Hindlimb muscle (tissue), 1 donor: ENCODE measurements around the gene RNF152. TPM values are rescaled to one million over a fixed set of nuclear protein-coding genes. Genes with fewer than 3 reads are reported as not detected.

ENCODE experiments used
- DNase-seq: peaks from one replicate; pipeline ENCODE4 v3.0.0-alpha.2; 2013
- polyA plus RNA-seq: library from polyadenylated mRNA; unstranded; fragments of 120-200 nt; gene quantifications from one replicate; pipeline ENCODE4 v1.2.1, GENCODE V29; 2013; ENCODE audit not compliant: insufficient read length

The RNF152 gene
- 5.5 TPM for polyA plus RNA-seq

GRCh38 chr18:61892683-61893308, at the start of gene RNF152:
Gene RNF152, minus strand, starts transcription at chr18:61893007. Its CDS starts 76,544 bp downstream, at chr18:61816463.
- DNase-seq, result peak; percentile 21

GRCh38 chr18:61941948-61942471, 49.2 kb upstream of the RNF152 start:
- DNase-seq, result no peak

DNA sequence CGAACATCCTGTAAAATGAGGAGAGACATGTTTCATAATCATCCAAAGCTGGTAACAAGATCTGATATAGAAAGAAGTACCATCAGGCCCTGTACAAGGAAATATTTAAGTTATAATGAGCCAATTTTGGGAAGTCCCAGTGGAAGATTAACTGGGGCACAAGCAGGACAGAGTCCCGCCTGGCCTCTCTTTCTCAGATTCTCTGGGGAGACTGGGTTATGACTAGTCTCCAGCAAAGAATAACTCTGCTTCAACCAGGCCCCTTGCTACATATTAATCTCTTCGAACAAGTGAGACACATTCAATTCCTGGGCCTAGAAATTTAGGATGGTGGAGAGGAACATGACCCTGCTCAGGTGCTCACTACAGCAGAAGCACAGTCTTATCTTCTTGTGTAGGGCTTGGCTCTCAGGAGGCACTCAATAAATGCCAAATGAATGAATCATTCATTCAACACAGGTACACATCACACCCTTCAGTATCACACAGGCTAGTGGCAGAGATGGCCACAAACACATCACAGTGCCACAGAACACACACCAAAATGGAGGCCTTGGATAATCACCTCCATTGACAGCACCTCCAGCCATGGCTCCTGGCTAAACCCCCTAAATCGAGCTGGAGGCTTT, 46.4 kb upstream of the RNF152 start:
- DNase-seq, result no peak

- no peak for DNase-seq
Observed at GRCh38 chr18:61935362-61935761, 42.6 kb upstream of the RNF152 start.

- DNase-seq, result no peak
Observed at GRCh38 chr18:61931654-61932379, 39.0 kb upstream of the RNF152 start.

DNA sequence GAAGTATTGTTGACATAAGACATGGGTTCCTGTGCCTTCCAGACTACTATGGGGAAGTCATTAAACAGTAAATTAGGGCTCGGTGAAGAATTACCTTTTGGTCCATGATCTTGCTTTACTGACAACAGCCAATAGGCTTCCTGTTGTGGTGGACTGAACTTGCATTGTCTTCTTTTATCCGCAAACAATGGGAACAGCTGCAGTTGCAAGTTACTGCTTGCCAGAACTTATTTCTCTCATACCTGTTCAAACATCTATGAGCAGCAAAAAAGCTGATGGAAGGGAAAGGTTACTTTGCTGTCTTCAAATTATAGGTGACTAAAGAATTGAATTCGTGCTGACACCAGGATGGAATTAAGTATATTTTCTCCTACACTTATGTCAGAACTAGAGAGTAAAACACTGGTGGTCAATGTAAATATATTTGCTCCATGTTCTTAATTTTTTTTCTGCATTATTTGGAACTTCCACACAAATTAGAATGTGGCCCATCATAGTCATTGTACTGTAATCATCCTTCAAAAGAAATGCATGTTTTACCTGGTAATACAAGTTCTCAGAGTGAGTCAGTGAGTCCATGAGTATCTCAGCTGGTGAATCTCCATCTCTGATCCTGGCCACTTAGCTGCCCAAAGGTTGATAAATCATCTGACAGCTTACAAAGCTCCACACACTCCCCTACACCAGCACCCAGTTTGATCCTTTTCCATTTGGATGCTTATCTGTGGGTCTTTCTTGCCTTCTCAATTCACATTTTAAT, 37.3 kb upstream of the RNF152 start:
- no peak for DNase-seq

DNA sequence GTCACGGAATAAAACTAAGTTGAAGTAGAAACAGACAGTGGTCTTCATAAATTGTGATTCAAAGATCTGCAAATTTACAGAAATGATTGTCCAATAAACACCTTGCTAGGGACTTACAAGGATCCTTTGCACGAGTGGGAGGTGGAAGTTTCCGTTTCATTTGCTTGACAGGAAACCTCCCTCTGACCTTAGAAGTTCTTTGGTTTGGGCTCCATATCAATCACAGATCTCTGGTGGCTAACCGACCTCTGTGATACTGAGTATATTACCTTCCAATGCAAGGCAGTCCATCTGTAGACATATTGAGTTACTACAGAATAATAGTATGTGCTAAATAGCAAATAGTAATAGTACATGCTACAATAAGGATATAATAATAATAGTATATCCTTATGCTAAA, 33.7 kb upstream of the RNF152 start:
- DNase-seq, result no peak

DNA sequence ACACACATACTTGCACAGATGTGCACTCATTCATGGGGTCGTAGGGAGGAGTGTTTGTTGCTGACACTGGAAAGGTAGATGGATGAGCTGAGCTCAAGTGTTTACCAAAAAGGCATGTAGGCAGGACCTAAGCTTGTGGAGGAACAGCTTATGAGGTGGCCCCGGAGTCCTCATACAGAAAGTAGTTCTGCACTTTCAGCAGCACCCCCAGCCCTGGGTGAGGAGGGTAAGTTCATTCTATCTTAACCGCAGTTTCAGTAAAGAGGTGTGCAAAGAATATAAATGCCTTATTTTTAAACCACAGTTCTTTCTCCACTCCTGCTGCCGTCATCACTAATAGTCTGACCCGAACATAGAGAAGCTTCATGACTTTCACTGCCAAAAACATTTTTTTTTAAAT, 31.7 kb upstream of the RNF152 start:
- no peak for DNase-seq

- DNase-seq, result no peak
Observed at GRCh38 chr18:61922435-61922834, 29.6 kb upstream of the RNF152 start.

DNA sequence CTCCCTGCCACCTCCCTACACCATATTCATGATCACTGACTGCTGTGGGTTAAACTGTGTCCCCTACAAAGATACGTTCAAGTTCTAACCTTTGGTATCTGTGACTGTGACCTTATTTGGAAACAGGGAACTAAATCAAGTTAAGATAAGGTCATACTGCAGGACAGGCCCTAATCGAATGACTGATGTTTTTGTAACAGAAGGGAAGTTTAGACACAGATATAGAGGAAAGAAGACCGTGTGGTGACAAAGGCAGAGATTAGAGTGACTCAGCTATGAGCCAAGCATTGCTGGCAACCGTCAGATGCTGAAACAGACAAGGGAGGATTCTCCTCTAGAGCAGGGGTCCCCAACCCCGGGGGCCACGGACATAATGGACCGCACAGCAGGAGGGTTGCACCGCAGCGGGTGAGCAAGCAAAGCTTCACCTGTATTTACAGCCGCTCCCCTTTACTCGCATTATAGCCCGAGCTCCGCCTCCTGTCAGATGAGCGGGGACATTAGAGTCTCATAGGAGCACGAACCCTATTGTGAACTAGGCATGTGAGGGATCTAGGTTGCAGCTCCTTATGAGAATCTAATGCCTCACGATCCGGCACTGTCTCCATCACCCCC, 28.9 kb upstream of the RNF152 start:
- DNase-seq, result no peak

GRCh38 chr18:61917818-61918217, 25.0 kb upstream of the RNF152 start:
- no peak for DNase-seq

GRCh38 chr18:61912476-61912875, 19.7 kb upstream of the RNF152 start:
- DNase-seq, result no peak

GRCh38 chr18:61910101-61910500, 17.3 kb upstream of the RNF152 start:
- no peak for DNase-seq

DNA sequence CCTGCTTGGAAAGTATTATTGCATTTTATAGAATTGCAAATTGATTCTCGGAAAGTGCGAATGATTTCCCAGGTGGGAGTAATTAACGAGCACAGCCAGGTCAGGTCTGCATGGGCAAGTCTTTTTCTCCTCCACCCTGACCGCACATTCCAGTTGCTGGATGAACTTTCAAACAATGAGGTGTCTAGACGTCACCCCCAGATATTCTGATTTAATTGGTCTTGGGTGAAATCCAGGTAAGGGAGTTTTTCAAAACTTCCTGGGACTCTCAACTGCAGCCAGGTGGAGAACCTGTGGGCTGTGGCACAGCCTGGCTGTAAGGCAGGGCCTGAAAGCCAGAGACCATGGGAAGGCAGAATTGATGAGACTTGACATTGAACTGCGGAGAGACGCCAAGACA, 15.9 kb upstream of the RNF152 start:
- no peak for DNase-seq

DNA sequence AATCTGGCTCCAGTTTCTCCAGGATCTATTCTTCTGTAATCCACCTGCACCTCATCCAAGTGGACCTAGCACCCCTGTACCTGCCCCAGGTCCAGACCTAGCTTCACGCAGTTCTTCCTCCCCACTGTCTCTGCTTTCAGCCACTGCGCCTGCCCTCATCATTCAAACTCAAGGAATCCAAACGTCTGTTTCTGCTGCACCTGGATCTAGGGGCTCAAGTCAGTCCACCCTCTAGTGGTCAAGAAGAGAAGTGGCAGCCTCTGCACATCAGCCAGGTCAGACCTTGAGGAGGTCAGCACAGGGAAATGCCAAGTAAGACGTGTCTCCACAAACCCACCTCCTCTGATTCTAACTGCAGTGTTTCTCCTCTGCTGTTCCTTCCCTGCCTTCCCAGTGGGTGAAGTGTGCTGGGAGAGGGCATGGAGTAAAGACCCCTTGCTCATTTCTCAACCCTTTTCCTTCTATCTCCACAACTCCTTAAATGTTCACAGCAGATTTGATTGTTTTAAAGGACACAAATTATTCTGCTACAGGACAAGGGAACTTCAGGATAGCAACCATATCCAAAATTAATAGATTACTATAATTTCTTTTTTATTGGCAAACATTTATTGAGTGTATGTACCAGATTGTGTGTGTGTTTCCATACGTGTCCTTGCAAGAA, 8.6 kb upstream of the RNF152 start:
- DNase-seq, result no peak

DNA sequence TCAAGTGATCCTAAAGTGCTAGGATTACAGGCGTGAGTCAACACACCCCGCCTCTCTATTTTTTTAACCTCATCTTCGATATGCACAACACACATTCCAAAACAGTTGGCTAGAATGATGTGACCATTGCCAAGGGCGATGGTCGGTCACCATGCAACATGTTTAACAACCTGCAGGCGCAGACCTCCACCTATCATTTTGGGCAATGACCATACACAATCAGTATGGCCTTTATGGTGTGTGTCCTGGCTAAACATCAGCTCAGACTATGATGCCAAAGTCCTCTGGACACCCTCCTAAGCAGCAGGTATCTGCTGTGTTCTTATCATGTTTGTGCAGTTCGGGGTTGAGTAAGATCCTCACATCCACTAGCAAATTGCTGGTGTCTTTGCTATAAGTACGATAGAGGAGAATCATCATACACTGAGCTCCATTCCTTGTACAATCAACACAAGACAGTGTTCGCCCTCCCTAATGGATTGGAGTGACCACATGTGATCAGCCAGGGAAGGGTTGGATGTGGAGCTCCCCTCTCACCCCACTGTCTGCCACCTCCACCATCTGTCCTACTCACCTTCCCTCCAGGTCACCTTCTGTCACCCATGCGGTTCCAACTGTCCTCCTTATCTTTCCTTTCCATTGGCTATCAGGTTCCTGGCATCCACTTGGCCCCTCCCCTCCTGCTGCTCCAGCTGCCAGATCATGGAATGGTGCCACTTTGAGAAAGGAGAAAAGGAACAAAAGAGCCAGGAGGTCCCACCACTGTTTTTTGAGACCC, 7.9 kb upstream of the RNF152 start:
- no peak for DNase-seq

- DNase-seq, result no peak
Observed at GRCh38 chr18:61898640-61899101, 5.9 kb upstream of the RNF152 start.

DNA sequence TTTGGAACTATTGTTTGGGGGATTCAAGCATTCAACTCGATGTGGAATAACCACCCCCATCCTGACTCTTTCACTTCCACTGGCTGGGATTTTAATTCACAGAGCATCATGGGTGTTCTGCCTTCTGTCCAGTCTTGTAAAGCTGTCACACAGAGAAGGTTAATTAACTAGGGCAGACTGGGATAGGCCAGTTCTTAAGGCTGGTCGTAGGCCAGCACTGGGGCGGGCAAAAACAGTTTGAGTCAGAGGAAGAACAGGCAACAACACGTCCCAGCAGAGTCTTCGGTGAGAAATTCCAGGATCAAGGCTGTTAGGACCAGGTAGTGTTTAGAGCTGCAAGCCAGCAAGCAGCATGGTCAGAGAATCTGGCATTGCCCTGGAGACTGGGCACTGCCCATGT, 4.0 kb upstream of the RNF152 start:
- no peak for DNase-seq

GRCh38 chr18:61896118-61896517, 3.3 kb upstream of the RNF152 start:
- DNase-seq, result no peak

GRCh38 chr18:61894751-61895524, 2.1 kb upstream of the RNF152 start:
- peak; percentile 7 for DNase-seq
